ENCODE results near the gene GPSM1. TPM values are rescaled to one million over a fixed set of nuclear protein-coding genes. Genes with fewer than 3 reads are reported as not detected.
"Not testable (repeated sequence)": the region's sequence is repeated elsewhere in the genome, so short reads cannot be mapped to it uniquely, and the experiment has no call there.

The GPSM1 gene
- polyA plus RNA-seq, 1 of the 3 experiments (the other 2 are of a cell fraction): 26.7 TPM

- not testable (repeated sequence) for H3K27me3 ChIP-seq (ENCODE audit: insufficient read depth)
These were observed 6.4 kb upstream of the GPSM1 start for GRCh38 chr9:136320972-136321371.

GRCh38 chr9:136321561-136321960 is 5.8 kb upstream of the GPSM1 start:
- Histone ChIP-seq H4K20me1 (ENCODE audit: insufficient read depth) (no peaks in the 10 kb centered on the region), H3F3A (replicated peaks; ENCODE audit: insufficient read depth) (no peaks in the 10 kb centered on the region), H3K9ac (no peak overlapping the region), H3K36me3 (replicated peaks in 1 of 2; ENCODE audit: control insufficient read depth in 1 of 2, insufficient read depth in 2 of 2, low read length in 1 of 2) (no peaks in the 10 kb centered on the region), H3K27ac (ENCODE audit: low read depth in 2 of 2, low read length in 1 of 2) (no peak overlapping the region), H3K9me2 (no peaks in the 10 kb centered on the region), H3K4me2 (no peak overlapping the region), H3K27me3 (ENCODE audit: insufficient read depth) (no peaks in the 10 kb centered on the region), H3K9me3 (no peaks in the 10 kb centered on the region), H3K4me1 (ENCODE audit: control insufficient read depth in 1 of 2, insufficient read depth in 2 of 2, low read depth in 1 of 2, low read length in 1 of 2) (peaks cover 10 to 29% of the 10 kb centered on the region in 2 experiments), H3K79me2 (ENCODE audit: insufficient read depth) (no peaks in the 10 kb centered on the region), H2AFZ (ENCODE audit: low read depth) (no peak overlapping the region), H3K4me3 (ENCODE audit: low read depth in 2 of 2, low read length in 1 of 2) (no peak overlapping the region)
- ChIA-PET POLR2A (no interaction called here), CTCF (interaction anchor here (0.6 to 7.0 kb wide), 3 partner anchors 8 to 482 kb away, joined by 3 to 91 read pairs (median 3); no protein-coding TSS in a partner anchor)
- no peak for TF ChIP-seq POLR2AphosphoS5 (IDR thresholded peaks at IDR 0.05; ENCODE audit: low read depth, low read length)
- WGBS (ENCODE audit: low lambda C conversion rate): 83% methylated on average over 17 of the region's 19 CpGs
- DNase-seq: no peak

More at GRCh38 chr9:136320972-136321371, 6.4 kb upstream of the GPSM1 start:
- CTCF ChIA-PET: interaction anchor here (7.0 kb wide), 1 partner anchor 8 kb away, joined by 91 read pairs; no protein-coding TSS in a partner anchor
- H2AFZ ChIP-seq (ENCODE audit: low read depth); H3K4me3 ChIP-seq (ENCODE audit: low read depth in 2 of 2, low read length in 1 of 2); H3F3A ChIP-seq (replicated peaks; ENCODE audit: insufficient read depth); H3K27ac ChIP-seq (ENCODE audit: low read depth in 2 of 2, low read length in 1 of 2); H3K9me2 ChIP-seq; POLR2A ChIA-PET; H3K9me3 ChIP-seq; H3K4me2 ChIP-seq; DNase-seq; H4K20me1 ChIP-seq (ENCODE audit: insufficient read depth); H3K9ac ChIP-seq; H3K36me3 ChIP-seq (replicated peaks in 1 of 2; ENCODE audit: control insufficient read depth in 1 of 2, insufficient read depth in 2 of 2, low read length in 1 of 2); H3K79me2 ChIP-seq (ENCODE audit: insufficient read depth): not testable (repeated sequence)
- H3K4me1 ChIP-seq (ENCODE audit: control insufficient read depth in 1 of 2, insufficient read depth in 2 of 2, low read depth in 1 of 2, low read length in 1 of 2): peaks cover 4 to 23% of the 10 kb centered on the region in 2 experiments; a peak in 2 of 4 replicates

GRCh38 chr9:136322756-136323330 is 4.5 kb upstream of the GPSM1 start:
- H3K27me3 ChIP-seq (ENCODE audit: insufficient read depth): no peaks in the 10 kb centered on the region
- H3F3A ChIP-seq (replicated peaks; ENCODE audit: insufficient read depth): peaks cover 3% of the 10 kb centered on the region
- H3K4me2 ChIP-seq: no peak overlapping the region
- no peak overlapping the region for H3K27ac ChIP-seq (ENCODE audit: low read depth in 2 of 2, low read length in 1 of 2)
- ChIA-PET CTCF (interaction anchor here (0.8 to 8.1 kb wide), 6 partner anchors 10 to 98 kb away, joined by 3 to 91 read pairs (median 6); partner anchors contain the start of gene DNLZ), POLR2A (no interaction called here)
- no peak overlapping the region for H2AFZ ChIP-seq (ENCODE audit: low read depth)
- H4K20me1 ChIP-seq (ENCODE audit: insufficient read depth): no peaks in the 10 kb centered on the region
- no peak for DNase-seq
- H3K4me1 ChIP-seq (ENCODE audit: control insufficient read depth in 1 of 2, insufficient read depth in 2 of 2, low read depth in 1 of 2, low read length in 1 of 2): peaks cover 15 to 35% of the 10 kb centered on the region in 2 experiments
- no peaks in the 10 kb centered on the region for H3K9me3 ChIP-seq
- H3K36me3 ChIP-seq (replicated peaks in 1 of 2; ENCODE audit: control insufficient read depth in 1 of 2, insufficient read depth in 2 of 2, low read length in 1 of 2): no peaks in the 10 kb centered on the region
- WGBS (ENCODE audit: low lambda C conversion rate): 91% methylated on average over 21 of the region's 23 CpGs
- no peak overlapping the region for H3K9ac ChIP-seq
- TF ChIP-seq CTCF (IDR thresholded peaks at IDR 0.05) (no peak), MXI1 (IDR thresholded peaks at IDR 0.05; ENCODE audit: low read depth, low read length) (no peak), RFX5 (IDR thresholded peaks at IDR 0.05; ENCODE audit: low read length) (no peak), JUND (IDR thresholded peaks at IDR 0.05) (no peak), TAF1 (IDR thresholded peaks at IDR 0.05; ENCODE audit: borderline replicate concordance, low read depth, low read length) (no peak)
- TF ChIP-seq, protein P1, sequence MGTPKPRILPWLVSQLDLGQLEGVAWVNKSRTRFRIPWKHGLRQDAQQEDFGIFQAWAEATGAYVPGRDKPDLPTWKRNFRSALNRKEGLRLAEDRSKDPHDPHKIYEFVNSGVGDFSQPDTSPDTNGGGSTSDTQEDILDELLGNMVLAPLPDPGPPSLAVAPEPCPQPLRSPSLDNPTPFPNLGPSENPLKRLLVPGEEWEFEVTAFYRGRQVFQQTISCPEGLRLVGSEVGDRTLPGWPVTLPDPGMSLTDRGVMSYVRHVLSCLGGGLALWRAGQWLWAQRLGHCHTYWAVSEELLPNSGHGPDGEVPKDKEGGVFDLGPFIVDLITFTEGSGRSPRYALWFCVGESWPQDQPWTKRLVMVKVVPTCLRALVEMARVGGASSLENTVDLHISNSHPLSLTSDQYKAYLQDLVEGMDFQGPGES (IDR thresholded peaks at IDR 0.05; ENCODE audit: low read depth, low read length): no peak
- H3K79me2 ChIP-seq (ENCODE audit: insufficient read depth): no peaks in the 10 kb centered on the region
- no peak overlapping the region for H3K4me3 ChIP-seq (ENCODE audit: low read depth in 2 of 2, low read length in 1 of 2)
- no peaks in the 10 kb centered on the region for H3K9me2 ChIP-seq

Data from SK-N-SH (cell line).